Measurements from ENCODE around the gene TBC1D22A.
"Not testable (repeated sequence)": the region's sequence is repeated elsewhere in the genome, so short reads cannot be mapped to it uniquely, and the experiment has no call there.

The TBC1D22A gene

DNA sequence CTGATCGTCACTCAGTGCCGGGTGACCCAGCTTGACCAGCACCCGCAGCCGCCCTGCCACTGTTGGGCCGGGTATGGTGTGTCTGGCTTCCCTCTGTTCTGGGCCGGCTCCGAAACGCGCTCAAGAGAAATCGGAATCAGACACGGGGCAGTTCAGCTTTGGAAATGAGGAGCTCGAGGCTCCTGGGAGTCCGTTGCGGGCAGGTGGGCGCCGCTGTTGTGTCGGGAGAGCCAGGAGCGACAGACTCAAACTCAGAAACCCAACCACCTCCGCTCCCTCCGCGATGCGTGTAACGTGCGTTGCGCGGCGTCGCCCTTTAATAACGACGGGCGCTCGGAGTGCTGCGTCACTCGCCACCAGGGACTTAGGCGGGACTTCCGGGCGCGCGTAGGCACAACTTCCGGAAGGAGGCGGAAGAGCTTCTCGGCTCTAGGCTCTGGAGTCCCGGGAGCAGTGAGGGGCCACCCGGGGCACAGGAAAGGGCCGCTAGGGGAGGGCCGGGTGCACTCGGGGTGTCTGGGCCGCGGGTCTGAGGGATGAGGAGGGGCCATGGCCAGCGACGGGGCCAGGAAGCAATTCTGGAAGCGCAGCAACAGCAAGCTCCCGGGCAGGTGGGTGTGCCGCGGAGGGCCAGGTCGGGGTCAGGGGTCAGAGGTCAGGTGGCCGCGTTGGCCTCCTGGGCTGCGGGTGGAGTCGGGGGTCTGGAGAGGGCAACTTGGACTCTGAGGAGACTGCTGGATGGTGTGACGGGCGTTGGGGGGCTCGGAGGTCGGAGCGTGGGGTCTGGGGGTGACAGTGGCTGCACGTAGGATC is at the start of gene TBC1D22A:
Gene TBC1D22A (plus strand): TSS at position 413 of the 813 bp plus-strand sequence. CDS start 137 bp downstream, at position 550.
- DNase-seq (ENCODE audit: low spot score) = peak; percentile 99

GRCh38 chr22:46714550-46714949 is 47.9 kb upstream of the TBC1D22A start:
- no peak for DNase-seq (ENCODE audit: low spot score)

DNA sequence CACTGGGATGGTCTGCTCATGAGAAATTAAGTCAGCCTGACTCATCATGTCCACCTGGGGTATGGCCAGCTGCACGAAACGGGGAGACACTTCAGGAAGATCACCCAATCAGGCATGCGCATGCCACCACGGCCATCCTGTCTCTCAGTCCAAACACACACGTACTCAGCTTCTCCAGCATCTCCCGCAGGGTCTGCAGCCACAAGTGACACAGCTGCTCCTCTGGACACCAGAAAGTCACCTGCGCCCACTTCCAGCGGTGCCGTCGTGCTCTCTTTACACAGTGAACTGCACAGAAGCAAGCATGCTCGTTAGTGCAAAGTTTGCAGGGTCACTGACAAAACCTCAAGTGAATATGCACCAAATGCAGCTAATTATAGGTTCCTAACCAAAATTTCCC is 42.5 kb upstream of the TBC1D22A start:
- no peak for DNase-seq (ENCODE audit: low spot score)

GRCh38 chr22:46721501-46722085 is 40.9 kb upstream of the TBC1D22A start:
- DNase-seq (ENCODE audit: low spot score) = no peak

DNA sequence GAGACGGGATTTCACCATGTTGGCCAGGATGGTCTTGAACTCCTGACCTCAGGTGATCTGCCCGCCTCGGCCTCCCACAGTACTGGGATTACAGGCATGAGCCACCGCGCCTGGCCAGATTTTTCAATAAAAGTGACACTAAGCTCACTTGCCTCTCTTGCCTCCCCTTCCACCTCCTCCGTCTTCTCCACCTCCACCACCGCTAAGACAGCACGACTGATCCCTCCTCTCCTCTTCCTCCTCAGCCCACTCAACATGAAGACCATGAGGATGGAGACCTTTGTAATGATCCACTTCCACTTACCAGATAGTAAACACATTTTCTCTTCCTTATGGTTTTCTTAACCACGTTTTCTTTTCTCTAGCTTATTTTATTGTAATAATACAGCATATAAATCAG is 38.6 kb upstream of the TBC1D22A start:
- DNase-seq (ENCODE audit: low spot score) = no peak

- DNase-seq (ENCODE audit: low spot score) = no peak
Observed at GRCh38 chr22:46725096-46725495, 37.4 kb upstream of the TBC1D22A start.

- no peak for DNase-seq (ENCODE audit: low spot score)
Observed at GRCh38 chr22:46726066-46726985, 36.1 kb upstream of the TBC1D22A start.

- DNase-seq (ENCODE audit: low spot score) = no peak
Observed at GRCh38 chr22:46726986-46727317, 35.5 kb upstream of the TBC1D22A start.

- no peak for DNase-seq (ENCODE audit: low spot score)
Observed at GRCh38 chr22:46727813-46728364, 34.6 kb upstream of the TBC1D22A start.

DNA sequence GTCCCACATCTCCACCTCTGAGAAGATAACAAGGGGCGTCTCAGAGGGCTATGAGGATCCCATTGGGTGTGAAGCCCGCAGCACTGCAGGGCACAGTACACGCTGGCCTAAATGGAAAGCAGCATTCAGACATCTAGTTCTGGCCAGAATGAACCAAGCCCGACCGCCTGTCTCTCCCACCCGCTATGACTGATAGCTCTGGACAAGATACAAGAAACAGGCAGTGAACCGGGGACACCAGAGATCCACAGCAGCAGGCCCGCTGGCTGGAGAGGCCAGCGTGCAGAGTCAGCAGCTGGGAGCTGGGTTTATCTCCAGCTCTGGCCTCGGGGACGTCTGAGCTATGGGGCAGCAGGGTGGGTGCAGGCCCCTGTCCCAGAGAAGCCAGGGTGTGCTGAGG is 34.0 kb upstream of the TBC1D22A start:
- DNase-seq (ENCODE audit: low spot score) = no peak

DNA sequence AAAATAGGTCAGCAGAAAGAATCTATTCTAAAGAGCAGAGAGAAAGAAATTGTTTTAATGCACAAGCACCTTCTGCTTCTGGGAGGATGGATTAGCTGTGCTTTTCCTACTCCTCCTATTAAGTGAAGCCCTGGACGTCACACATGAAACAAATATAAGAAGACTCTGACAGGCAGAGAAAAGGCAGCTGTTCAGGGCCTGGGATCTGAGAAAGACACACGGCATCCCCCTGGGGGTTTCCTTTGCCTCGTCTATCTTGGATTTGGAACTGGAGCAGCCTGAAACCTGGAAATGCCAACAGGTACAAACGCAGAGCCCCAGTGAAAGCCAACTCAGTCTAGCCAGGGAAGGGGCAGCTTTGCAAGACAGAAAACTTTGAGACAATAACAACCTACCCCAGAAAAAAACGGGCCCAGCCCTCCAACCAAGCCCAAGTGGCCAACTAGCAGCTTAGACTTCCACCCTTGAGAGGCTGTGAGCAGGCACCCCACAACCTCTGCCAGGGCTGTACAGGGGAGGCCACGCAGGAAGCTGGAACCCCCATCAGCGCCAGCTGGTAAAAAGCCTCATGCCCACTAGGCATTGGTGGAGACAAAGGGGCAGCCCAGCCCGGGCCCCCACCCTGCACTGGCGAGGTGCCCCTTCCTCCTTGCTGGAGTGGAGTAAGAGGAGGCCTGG is 31.7 kb upstream of the TBC1D22A start:
- DNase-seq (ENCODE audit: low spot score) = no peak

DNA sequence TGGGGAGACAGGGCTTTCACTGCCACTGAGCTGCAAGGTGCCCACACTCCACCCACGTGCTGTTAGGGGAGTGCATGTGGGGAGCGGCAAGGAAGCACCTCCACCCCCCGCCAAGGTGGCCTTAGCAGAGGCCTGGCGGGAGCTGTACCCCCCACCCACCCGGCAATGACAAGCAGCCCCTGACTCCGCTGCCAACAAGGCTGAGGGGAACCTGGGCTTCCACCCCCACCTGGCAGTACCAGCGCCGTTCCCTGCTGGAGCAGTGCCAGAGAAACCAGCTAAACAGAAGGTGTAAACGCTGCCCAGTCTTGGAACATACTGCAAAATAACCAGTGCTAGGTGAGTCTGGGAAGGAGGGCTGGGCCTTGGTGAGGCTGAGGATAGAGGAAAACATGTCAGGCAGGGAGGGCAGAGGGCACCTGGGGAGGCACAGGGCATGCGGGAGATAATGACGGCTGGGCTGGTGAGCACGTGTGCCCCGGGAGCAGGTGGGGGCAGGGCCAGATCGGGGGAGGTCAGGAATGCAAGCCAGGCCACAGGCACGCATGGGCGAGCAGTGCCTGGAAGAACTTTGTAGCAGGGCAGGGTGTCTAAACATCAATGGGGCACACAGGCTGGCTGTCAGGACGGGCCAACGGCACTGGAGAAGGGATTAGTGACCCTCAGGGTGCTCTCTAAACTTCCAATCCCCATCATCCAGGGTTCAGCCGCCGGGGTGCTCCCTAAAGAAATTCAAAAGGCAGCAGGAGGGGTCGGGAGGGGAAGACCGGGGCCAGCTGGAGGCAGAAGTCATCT is 31.0 kb upstream of the TBC1D22A start:
- no peak for DNase-seq (ENCODE audit: low spot score)

DNA sequence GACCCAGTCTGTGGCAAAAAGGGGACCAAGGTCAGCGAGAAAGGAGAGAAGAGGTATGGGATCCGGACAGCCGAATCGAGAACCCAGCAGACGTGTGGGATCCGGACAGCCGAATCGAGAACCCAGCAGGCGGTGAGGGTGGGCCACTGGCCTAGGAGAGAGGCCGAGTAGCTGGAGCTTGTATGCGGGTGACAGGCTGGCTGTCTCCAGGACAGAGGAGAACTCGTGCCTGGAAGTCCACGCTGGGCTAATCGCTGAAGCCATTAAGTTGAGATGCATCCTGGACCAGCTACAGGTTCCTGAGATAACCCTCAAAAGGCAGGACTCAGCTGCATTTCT is 30.4 kb upstream of the TBC1D22A start:
- no peak for DNase-seq (ENCODE audit: low spot score)

- no peak for DNase-seq (ENCODE audit: low spot score)
Observed at GRCh38 chr22:46732513-46732912, 29.9 kb upstream of the TBC1D22A start.

DNA sequence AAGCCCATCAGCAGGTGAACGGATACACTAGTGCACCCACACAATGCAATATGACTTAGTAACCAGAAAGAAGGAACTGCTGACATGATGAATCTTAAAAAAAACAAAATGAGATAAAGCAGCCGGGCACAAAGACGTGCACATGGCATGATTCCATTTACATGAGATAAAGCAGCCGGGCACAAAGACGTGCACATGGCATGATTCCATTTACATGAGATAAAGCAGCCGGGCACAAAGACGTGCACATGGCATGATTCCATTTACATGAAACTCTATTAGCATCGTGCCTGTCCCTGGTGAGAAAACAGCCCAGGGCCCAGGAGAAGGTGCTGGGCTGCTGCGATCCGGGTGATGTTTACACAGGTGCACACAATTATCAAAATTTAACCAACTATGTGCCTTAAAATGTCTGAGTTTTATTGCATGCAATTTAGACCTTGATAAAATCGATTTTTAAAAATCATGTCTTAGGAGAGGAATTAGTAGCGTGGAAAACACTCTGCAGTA is 28.2 kb upstream of the TBC1D22A start:
- not testable (repeated sequence) for DNase-seq (ENCODE audit: low spot score)

DNA sequence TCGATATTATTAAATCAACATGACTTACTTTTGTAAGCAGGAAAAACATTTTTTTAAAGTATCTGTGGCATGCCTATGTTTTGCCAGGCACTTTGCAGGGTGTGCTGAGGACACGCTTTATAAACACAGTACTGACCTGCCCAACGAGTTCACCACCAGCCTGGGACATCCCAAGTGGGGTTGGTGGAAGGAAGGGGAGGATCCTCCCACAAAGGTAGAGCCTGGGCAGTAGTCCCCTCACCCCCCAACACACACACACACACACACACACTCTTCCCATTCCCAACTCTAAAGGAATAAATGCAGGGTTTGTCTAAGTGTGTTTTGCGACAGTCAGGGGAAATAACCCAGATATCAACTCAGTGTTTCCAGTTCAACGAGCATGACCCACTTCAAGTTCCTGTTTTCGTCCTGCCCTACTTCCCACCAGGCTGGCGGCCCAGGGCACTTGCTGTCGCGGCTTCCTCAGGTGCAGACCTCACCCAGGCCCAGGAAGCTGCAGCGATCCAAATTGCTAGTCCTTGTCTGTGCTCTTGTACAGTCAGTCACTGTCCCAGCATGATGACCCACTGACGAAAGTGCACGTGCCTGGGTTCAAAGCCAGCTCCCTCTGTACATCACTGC is 27.5 kb upstream of the TBC1D22A start:
- no peak for DNase-seq (ENCODE audit: low spot score)

DNA sequence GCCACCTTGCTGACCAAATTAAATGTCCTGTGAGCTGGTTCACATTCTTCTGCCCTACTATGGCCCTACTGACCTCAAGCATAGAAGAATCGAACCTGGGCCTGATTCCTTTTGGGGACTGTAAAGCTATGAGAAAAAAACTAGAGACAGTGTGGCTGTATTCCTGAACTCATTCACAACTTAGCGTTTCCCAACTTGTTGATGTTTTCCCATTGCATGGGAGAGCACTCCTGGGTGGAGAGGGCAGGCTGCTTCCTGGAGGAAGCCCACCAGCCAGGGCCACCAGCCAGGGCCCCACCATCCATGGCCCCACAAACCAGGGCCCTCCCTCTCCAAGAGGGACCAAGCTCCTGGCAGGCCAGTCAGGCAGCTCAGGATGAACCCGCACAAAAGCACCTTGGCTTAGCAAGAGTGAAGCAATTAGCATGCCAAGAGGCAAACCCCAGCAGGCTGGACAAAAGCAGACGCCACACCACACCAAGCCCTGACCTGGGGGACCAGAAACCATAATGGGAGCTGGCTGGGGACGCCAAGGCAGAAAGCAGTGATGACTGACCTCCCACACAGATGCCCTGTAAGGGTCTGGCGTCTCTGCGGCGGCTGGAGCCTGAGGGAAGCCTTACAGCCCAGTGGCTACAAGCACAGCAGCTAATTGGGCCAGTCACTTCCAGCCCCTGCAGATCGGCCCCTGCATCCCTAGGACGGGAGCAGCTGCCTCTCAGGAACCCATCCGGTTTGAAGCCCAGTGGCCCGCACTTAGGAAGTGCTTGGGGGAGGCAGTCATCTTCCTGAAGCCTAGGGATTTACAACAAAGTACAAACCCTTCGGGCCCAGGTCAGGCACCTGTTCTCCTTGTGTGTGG is 26.5 kb upstream of the TBC1D22A start:
- no peak for DNase-seq (ENCODE audit: low spot score)

GRCh38 chr22:46736705-46737104 is 25.7 kb upstream of the TBC1D22A start:
- DNase-seq (ENCODE audit: low spot score) = no peak

Data from COLO829 (cell line).